Measurements from ENCODE around the gene PLIN5.

PLIN5 gene

DNA sequence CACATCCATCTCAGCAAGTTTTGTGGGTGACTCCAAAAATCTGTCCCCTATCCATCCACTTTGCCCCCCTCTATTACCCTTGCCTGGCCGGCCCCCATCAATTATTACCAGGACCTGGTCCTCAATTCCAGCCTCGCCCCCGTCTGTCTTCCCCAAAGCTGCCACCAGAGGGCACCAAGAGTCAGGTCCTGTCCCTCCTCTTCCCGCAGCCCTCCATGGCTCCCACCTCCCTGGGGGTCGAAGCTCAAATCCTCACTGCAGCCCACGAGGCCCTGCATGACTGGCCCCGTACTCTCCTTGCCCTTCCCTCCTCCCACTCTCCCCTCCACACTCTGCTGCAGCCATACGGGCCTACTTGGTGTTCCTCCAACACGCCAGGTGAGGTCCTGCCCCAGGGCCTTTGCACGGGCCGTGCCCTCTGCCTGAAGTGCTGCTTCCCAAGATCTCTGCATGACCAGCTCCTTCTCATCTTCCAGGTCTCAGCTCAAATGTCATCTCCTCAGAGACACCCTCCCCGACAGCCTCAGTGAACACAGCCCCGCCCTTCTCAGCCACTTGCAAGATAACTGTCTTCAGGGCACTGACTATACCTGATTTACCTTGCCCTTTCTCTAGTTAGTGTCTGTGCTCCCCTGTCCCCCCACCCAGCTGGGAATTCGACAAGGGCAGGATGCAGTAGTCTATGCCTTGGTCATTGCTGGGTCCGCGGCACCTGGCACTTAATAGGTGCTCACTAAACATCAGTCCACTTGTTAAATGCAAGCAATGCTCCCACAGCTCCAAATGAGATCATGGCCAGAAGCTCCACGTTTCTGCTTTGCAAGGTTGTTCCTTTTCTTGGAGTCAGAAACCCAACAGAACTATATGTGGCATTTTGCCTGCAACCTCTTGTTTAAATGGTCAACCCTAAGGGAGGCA, 41.3 kb upstream of the PLIN5 start:
- Histone ChIP-seq H3K4me2 (ENCODE audit: insufficient read depth, low read length) (no peak overlapping the region), H3K27me3 (ENCODE audit: insufficient read depth, low read length, poor library complexity) (peaks cover 21% of the 10 kb centered on the region), H3K4me3 (ENCODE audit: low read depth in 1 of 2, low read length in 2 of 2) (no peak overlapping the region), H4K20me1 (ENCODE audit: insufficient read depth, low read length) (no peaks in the 10 kb centered on the region), H3K27ac (ENCODE audit: low read length) (no peak overlapping the region), H3K9ac (ENCODE audit: low read depth, low read length) (no peak overlapping the region), H3K36me3 (ENCODE audit: insufficient read depth, low read length) (no peaks in the 10 kb centered on the region), H3K9me3 (ENCODE audit: insufficient read depth, low read length, severe bottlenecking) (no peaks in the 10 kb centered on the region), H3K4me1 (ENCODE audit: insufficient read depth, low read length) (peaks cover 4% of the 10 kb centered on the region; the same call in 1 of the 2 replicates), H2AFZ (ENCODE audit: low read depth, low read length) (no peak overlapping the region), H3K79me2 (ENCODE audit: insufficient read depth, low read length) (no peaks in the 10 kb centered on the region)
- ATAC-seq (ENCODE audit: insufficient read depth, low read depth) (peak; percentile 69), DNase-seq (peak; percentile 67)
- TF ChIP-seq, protein P1, sequence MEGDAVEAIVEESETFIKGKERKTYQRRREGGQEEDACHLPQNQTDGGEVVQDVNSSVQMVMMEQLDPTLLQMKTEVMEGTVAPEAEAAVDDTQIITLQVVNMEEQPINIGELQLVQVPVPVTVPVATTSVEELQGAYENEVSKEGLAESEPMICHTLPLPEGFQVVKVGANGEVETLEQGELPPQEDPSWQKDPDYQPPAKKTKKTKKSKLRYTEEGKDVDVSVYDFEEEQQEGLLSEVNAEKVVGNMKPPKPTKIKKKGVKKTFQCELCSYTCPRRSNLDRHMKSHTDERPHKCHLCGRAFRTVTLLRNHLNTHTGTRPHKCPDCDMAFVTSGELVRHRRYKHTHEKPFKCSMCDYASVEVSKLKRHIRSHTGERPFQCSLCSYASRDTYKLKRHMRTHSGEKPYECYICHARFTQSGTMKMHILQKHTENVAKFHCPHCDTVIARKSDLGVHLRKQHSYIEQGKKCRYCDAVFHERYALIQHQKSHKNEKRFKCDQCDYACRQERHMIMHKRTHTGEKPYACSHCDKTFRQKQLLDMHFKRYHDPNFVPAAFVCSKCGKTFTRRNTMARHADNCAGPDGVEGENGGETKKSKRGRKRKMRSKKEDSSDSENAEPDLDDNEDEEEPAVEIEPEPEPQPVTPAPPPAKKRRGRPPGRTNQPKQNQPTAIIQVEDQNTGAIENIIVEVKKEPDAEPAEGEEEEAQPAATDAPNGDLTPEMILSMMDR (IDR thresholded peaks at IDR 0.05; ENCODE audit: borderline replicate concordance, extremely low read depth, low read length, poor library complexity, severe bottlenecking), result peak; percentile 78
- TF ChIP-seq EZH2 (IDR thresholded peaks at IDR 0.05; ENCODE audit: borderline replicate concordance, low read depth, low read length, severe bottlenecking), result no peak

DNA sequence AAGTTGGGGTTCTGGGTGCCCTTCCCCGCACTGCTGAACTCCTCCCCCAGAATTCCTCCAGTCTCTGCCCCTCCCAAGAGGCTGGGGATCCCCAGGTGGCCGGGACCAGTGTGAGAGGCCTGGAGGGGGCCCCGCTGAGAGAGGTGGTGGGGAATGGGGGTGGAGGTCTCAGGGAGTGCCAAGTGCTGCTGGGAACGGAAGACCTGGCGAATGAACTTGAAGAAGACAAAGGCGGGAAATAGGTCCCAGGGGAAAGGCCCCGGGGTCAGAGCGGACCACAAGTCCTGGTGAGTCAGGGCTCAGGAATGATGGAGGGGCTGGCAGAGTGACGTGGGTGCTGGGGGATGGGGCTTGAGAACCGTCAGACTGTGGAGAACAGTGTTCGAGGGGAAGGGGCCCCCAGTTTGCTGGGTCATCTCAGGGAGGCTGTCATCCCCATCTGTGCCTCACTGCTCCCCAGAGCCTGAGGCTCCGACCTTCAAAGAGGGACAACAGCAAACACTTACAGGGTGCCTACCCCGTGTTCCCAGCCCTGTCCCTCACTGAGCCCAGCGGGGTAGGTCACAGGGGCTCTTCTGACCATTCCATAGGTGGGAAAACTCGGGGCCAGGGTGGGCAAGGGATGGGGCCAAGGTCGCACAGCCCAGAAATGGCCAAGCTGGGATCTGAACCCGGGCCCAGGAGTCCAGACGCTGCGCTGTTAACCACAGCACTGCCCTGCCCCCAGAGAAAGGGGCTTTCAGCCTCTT, 40.4 kb upstream of the PLIN5 start:
- Histone ChIP-seq H4K20me1 (ENCODE audit: insufficient read depth, low read length) (no peaks in the 10 kb centered on the region), H3K27ac (ENCODE audit: low read length) (no peak overlapping the region), H3K4me1 (ENCODE audit: insufficient read depth, low read length) (no peaks in the 10 kb centered on the region), H3K79me2 (ENCODE audit: insufficient read depth, low read length) (no peaks in the 10 kb centered on the region), H3K4me3 (ENCODE audit: low read depth in 1 of 2, low read length in 2 of 2) (no peak overlapping the region), H3K9me3 (ENCODE audit: insufficient read depth, low read length, severe bottlenecking) (no peaks in the 10 kb centered on the region), H2AFZ (ENCODE audit: low read depth, low read length) (no peak overlapping the region), H3K9ac (ENCODE audit: low read depth, low read length) (no peak overlapping the region), H3K36me3 (ENCODE audit: insufficient read depth, low read length) (no peaks in the 10 kb centered on the region), H3K4me2 (ENCODE audit: insufficient read depth, low read length) (no peak overlapping the region), H3K27me3 (ENCODE audit: insufficient read depth, low read length, poor library complexity) (peaks cover 16% of the 10 kb centered on the region)
- TF ChIP-seq, protein P1 (IDR thresholded peaks at IDR 0.05; ENCODE audit: borderline replicate concordance, extremely low read depth, low read length, poor library complexity, severe bottlenecking), result no peak
- no peak for TF ChIP-seq EZH2 (IDR thresholded peaks at IDR 0.05; ENCODE audit: borderline replicate concordance, low read depth, low read length, severe bottlenecking)
- DNase-seq (no peak), ATAC-seq (ENCODE audit: insufficient read depth, low read depth) (no peak)

DNA sequence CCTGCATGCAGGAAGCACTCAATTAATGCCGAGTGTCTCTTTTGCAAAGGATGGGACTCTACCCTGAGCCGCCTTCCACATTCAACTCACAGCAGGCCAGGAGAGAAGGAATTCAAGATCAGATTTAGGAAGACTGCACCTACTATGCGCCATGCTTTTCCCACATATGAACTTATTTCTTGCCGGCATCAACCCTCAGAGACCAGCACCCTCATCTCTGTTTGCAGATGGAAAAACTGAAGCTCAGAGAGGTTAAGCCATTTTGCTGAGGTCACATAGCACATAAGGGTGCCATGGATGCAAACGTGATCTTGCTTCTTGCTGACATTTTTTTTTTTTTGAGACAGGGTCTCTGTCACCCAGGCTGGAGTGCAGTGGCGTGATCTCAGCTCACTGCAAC, 38.7 kb upstream of the PLIN5 start:
- Histone ChIP-seq H4K20me1 (ENCODE audit: insufficient read depth, low read length) (no peaks in the 10 kb centered on the region), H3K27ac (ENCODE audit: low read length) (no peak overlapping the region), H3K36me3 (ENCODE audit: insufficient read depth, low read length) (no peaks in the 10 kb centered on the region), H3K4me2 (ENCODE audit: insufficient read depth, low read length) (no peak overlapping the region), H3K79me2 (ENCODE audit: insufficient read depth, low read length) (no peaks in the 10 kb centered on the region), H3K4me3 (ENCODE audit: low read depth in 1 of 2, low read length in 2 of 2) (no peak overlapping the region), H3K9ac (ENCODE audit: low read depth, low read length) (no peak overlapping the region), H3K27me3 (ENCODE audit: insufficient read depth, low read length, poor library complexity) (peaks cover 6% of the 10 kb centered on the region), H3K4me1 (ENCODE audit: insufficient read depth, low read length) (no peaks in the 10 kb centered on the region), H3K9me3 (ENCODE audit: insufficient read depth, low read length, severe bottlenecking) (no peaks in the 10 kb centered on the region), H2AFZ (ENCODE audit: low read depth, low read length) (no peak overlapping the region)
- TF ChIP-seq EZH2 (IDR thresholded peaks at IDR 0.05; ENCODE audit: borderline replicate concordance, low read depth, low read length, severe bottlenecking), result no peak
- TF ChIP-seq, protein P1 (IDR thresholded peaks at IDR 0.05; ENCODE audit: borderline replicate concordance, extremely low read depth, low read length, poor library complexity, severe bottlenecking), result no peak
- no peak for DNase-seq
- ATAC-seq (ENCODE audit: insufficient read depth, low read depth), result no peak
